HG03159 (cell line): ENCODE data around the gene ZCCHC10.

Source experiments
- ATAC-seq: cut with Tn5 transposase; IDR thresholded peaks from one replicate; pipeline ENCODE4 v1.9.1; 2021; ENCODE audit warnings: mild to moderate bottlenecking, moderate library complexity; ENCODE audit not compliant: unreplicated experiment

Gene ZCCHC10

DNA sequence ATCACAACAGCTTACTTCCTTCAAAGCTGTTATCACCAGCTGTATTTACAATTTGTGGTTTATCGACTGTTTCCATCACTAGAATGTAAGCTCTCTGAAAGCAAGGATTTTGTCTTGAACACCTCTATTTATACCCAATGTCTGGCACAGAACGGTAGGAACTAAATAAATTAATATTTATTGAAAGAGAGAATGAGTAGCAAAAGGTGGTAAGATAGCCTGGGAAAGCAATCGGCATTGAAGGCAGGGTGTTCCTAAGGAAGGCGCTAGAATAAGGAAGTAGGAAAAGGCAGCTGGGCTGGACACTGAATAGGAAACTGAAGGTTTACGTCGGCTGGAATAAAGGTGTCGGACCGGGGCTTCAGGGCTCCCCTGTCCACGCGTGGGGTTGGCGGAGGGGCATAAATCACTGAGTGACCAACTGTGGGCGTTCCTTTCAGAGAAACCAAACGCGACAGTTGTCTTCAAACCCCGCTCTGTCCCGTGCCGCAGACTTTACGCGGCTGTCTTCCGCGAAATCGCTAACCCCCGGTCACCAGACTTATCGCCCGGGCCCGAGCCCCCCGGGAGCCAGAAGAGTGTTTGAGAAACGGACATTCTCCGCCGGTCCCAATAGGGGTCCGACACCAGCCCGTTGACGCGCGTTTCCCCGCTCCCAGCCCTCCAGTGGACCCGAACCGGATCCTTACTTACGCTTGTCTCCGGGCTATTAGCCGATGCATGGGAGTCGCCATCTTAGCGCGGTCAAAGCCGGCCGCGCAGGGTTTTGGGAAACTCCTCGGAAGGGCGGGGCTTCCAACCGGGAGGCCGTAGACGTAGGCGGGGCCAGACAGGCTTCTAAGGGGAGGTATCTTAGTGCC, at the start of gene ZCCHC10:
Gene ZCCHC10, minus strand, starts transcription at position 746 of the 860 bp plus-strand sequence. Its CDS starts 12 bp downstream, at position 734.
- ATAC-seq = peak; percentile 94

DNA sequence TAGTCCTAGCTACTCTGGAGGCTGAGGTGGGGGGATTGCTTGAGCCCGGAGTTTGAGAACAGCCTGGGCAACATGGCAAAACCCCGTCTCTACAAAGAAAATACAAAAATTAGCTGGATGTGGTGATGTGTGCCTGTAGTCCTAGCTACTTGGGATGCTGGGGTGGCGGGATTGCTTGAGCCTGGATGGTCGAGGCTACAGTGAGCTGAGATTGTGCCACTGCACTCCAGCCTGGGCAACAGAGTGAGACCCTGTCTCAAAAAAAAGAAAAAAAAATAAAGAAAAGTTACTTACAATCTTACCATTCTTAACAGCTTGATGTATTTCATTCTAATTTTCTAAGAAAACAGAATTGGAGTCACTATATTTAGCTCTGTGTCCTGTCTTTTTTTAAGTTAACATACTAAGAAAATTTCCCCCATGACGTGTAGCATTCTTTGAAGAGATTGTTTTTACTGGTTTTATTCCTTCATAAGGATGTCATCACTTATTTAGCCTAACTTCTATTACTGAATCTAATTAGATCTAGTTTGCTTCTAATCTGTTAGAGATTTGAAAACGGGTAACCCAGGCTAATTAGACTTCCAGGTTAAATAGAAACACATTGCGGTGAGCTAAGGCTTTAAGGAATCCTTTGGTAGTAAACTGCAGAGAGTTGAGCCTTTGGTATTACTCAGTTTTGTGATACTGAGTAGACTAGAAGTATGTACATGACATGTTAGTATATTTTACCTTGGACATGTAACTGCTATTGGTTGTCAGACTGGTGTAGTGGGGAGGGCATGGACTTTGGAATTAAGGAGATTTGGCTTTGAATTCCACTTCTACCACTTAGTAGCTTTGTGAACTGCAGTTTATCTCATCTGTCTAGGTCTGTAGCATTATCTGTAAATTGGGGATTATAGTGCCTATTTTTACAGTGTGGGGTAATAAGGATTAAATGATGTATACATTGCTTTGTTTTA, 49.5 kb upstream of the ZCCHC10 start:
- no peak for ATAC-seq

DNA sequence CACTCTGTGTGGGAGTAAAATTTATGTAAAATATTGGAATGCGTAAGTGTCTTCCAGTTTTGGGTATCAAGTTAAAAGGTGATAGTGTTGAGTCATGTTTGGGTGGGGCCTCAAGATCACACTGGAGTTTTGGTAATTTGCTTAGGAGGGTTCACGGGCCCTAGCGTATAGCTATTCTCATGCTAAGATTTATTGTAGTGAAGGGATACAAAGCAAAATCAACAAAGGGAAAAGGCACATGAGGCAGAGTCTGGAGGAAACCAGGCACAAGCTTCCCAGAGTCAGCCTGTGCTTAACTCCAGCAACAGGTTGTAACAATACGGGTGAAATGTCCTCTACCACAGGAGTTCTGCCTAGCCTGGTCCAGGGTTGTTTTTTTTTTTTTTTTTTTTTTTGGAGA, 45.7 kb upstream of the ZCCHC10 start:
- ATAC-seq = no peak

DNA sequence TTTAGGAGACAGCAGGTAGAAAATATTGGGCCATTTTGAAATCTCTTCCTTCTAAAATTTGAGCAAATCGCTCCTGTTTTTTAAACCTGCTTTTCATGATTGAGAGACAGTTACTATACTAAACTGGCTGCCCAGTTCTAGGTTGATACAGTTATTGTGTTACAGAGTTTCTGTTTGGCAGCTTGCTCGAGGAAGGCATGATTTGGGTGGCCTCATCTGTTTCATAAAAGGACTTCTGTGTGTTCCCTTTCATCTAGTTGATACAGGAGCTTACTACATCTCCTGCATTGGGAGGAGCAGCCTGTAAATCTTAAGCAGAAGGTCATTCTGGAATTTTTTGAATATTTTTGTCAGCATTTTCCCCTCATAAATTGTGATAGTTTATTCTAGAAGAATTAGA, 39.7 kb upstream of the ZCCHC10 start:
- no peak for ATAC-seq

DNA sequence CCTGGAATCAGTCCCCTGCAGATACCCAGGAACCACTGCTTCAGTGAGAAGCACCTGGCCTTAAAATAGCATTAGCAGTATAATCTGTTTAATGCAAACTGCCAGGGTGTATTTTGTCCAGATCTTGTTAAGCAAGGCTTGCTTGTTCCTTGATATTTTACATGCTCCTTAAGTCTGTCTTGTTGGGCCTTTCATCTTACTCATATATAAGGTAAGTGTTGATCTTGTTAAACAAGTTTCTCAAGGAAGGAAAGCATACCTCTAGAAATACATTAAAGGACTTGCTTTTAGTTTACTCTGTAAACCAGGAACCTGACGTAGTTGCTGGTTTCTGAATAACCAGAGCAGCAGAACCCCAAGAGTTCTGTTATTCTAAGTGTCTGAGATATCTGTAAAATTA, 39.1 kb upstream of the ZCCHC10 start:
- no peak for ATAC-seq

DNA sequence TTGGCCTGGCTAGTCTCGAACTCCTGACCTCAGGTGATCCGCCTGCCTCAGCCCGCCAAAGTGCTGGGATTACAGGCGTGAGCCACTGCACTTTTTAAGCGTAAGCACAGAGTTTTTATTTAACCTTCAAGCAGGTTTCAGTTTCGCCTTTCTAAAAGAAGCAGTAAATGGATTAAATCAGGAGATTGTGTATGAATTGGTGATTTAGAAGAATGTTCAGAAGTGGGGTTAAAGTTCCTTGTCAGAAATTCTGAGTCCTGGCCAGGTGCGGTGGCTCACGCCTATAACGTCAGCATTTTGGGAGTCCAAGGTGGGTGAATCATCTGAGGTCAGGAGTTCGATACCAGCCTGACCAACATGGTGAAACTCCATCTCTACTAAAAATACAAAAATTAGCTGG, 37.6 kb upstream of the ZCCHC10 start:
- no peak for ATAC-seq

DNA sequence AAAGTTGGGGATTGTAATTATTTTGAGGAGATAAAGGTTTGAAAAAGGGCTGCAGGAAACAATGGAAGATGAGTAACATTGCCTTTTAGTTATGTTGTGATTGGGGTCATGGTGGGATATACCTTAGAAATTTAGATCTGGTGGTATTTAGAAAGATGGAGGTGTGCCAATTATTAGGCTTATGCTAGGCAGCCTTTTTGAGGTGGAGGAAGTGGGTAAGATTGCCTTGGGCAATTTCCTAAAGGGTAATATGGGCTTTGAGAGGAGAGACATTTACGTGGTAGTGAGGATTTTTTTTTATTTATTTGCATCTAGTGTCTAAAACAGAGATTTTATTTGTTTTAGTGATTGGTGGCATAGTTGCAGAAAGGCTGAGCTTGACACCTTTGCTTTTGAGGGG, 35.9 kb upstream of the ZCCHC10 start:
- ATAC-seq = no peak

DNA sequence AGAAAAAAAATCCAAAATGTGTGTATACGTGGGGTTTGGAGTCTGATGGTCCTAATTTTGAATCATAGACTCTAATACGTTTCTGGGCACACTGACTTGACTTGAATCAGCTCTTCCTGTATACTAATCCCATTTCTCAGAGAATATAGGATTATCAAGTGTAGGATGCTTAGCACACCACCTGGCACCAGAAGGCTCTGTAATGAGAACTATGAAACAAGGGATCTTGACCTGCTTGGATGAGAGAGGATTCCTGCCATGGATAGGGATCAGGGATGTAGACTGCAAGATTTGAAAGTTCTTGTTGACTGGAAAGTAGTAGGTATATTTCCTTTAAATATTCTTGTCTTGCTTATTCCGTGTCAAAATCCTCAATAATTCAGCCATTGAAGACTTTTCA, 33.3 kb upstream of the ZCCHC10 start:
- ATAC-seq = no peak

DNA sequence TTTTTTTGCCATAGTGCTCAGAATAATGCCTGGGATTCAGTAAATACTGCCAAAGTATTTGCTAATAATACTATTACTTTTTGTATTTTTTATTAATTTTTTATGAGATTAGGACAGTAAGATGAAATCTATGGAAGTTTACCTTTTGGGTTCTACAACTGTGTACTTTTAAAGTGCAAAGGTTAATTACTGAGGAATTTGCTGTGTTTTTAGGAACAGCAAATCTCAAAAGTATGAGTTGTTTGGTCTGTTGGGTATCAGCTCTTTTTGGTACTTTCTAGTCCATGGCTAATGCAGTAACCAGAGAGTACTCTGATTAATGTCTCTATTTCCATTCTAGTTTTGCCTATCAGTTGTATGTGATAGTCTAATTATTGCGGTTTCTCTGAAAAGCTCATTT, 30.5 kb upstream of the ZCCHC10 start:
- ATAC-seq = no peak

DNA sequence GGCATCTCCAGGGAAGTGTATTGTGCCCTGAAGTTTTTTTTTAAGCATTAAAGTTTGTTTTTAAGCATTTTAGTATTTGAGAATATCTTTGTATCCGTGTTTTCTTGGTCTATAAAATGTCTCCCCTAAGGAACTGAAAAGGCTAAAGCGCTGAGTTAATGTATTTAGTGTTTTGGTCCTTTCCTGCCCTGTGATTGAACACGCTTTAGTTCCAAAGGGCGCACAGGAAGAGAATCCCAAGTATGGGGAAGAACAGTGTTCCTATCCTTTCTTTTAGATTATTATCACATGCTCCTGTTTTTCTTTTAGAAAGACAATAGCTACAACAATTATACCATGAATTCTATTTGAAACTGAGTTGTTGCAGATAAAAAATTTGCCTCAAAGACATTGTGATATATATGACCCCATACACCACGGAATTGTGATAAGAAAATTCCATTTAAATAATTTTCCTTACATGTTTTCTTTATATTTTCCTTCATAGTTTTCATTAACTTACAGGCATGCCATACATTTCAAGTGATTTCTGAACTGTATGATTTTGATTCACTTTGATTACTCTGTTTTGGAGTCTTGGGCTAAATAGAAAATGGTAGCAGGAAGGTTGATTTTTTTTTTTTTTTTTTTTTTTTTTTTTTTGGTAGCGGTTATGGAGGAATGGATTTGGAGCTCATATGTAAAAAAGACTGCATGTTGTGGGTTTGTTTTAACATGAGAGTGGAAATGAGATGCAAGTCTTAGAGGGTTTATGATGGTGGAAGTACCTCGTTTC, 28.5 kb upstream of the ZCCHC10 start:
- no peak for ATAC-seq

DNA sequence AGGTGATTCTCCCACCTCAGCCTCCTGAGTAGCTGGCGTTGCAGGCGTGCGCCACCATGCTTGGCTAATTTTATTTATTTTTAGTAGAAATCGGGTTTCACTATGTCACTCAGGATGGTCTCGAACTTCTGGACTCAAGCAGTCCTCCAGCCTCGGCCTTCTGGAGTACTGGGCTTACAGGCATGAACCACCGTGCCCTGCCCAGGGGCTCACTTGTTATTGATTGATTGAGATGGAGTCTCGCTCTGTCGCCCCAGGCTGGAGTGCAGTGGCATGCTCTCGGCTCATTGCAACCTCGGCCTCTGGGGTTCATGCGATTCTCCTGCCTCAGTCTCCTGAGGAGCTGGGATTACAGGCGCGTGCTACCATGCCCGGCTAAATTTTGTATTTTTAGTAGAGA, 27.1 kb upstream of the ZCCHC10 start:
- no peak for ATAC-seq

DNA sequence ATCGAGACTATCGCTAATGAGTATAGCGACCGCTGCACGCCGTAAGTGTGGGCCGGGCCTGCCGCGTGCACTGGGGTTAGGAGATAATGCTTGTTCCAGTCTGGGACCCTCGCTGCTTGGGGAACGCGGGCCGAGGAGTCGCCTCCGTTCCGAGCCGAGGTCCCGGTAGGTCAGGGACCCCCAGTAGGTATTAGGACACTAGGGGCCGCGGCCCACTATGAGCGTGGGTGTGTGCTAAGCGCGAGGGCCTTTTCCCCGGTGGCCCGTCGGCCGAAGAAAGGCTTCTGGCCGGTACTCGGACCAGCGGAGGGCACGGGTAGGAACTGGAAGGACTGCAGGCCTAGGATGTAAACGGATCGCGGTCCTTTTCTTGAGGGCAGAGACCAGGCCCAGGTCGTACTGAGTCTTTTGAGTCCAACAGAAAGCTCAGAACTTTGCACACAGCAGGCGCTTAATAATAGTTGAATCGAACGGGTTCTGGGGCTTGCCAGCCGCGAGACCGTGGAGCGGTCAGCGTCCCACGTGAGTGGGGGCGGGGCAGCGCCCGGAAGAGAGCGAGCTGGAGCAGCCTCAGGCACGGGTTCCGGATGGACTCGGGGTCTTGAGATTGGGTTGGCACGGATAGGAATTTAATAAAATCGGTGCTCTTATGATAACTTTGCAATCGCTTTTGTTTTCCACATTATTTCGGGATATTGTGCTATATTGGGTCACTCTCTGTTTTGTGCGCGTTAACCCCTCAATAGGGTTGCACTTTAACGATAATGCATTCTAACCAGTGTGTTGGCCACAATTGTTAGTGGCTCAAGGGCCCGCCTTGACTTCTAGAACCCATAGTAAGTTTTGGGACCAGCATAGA, 26.2 kb upstream of the ZCCHC10 start:
- peak; percentile 29 for ATAC-seq

DNA sequence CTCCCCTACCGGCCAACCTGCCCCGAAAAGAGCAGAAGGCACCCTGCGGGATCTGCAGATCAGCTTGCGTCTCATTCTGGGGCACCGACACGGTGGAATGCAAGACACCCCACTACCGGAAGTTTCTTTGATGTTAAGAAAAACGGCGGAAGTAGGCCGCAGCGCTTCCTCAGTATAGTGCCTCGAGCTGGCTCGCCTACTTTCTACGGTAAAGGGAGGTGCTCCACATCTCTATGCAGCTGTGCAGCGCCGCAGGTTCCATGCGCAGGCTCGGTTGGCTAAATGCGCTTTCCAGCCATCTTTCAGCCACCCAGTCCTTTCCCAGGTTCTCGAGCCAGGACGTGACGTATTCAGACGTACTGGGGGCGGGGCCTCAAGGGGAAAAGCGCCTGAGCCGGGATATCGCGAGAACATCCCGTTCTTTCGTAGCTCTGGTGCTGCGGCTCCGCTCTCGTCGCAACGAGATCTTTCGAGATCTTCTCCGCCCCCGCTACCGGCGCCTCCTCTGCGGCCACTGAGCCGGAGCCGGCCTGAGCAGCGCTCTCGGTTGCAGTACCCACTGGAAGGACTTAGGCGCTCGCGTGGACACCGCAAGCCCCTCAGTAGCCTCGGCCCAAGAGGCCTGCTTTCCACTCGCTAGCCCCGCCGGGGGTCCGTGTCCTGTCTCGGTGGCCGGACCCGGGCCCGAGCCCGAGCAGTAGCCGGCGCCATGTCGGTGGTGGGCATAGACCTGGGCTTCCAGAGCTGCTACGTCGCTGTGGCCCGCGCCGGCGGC, 25.4 kb upstream of the ZCCHC10 start, which contains the start of gene HSPA4:
Gene HSPA4, plus strand, starts transcription at position 472 of the 775 bp plus-strand sequence. Its CDS starts 238 bp downstream, at position 710.
- peak; percentile 76 for ATAC-seq

DNA sequence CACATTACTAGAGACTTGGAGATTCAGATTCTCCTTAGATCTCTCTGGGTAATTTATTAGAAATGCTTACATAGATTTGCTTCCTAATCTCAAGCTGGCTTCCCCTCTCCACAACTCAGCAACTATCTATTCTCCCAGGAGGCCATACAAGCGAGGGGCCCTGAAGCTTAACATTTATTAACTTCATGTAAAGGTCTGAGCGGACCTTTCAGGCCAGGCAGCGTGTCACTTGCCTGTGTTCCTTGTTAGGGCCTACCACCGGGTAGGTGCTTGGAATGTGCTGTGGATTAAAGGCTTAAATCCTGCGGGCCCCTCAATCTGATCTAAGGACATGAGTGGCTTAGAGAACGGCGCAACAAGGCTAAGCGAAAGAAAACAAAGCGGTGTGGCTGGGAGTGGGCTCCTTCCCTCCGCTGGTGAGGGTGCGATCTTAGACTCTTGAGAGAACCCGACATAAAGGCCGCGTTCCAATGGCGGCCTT, 24.8 kb upstream of the ZCCHC10 start:
- ATAC-seq = no peak

DNA sequence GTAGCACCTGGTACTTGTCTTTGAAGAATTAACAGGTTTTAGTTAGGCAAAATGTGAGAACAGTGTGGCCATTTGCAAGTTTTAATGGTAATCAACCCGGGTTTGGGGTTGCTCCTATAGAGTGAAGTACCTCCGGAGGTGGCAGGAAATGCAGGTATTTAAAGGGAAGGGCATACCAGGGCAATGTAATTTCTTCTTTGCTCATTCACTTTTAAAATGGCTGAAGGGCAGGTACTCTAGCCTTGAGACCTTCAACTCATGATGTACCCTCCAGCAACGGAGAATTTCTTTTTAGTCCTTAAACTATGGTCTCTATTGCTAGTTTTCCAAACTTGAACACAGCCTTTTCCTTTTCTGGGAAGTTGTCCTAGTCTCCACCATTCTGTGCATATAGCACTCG, 24.2 kb upstream of the ZCCHC10 start:
- no peak for ATAC-seq

DNA sequence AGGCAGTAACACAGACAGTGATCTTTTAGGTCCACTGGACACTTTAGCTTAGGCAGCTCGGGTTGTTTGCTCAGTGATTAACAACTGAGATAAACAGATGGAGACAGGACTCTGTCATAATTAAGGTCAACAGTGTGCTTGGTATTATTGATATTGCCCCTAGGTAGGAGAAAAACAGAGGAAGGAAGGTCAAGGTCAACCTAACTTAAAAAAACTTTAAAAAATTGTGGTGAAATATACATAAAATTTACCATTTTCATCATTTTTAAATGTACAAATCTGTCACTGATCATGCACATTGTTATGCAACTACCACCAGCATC, 23.3 kb upstream of the ZCCHC10 start:
- ATAC-seq = no peak

DNA sequence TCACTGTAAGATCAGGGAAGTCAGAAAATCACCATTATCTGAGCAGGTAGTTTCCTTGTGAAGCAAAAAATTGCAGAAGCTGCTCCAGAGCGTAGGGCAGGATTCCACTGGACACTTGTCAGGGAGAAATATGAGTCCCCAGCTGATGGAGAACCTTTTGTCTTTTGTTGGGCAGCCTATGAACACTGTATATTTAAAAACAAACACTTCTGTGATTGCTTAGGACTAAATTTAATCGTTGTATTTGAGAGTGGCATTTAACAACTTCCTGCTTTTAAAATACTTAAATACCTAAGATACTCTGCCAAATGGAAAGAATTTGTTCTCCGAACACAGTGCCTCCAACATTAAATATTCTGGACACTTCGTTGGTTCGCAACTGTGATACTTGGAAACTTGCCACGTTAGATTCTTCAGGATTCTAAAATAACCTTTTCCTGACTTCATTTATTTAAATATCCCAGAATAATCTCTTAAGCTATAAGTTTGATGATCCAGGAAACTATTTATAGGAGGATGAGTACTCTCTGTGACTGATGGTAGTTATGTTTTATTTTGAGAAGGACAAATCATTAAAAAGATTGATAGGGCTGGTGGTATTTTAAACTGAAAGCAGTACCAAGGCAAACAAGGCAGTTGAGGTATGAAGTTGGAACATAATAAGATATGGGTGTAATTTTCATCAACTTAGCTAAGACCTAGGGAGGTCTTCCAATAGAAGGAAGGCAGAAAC, 22.8 kb upstream of the ZCCHC10 start:
- no peak for ATAC-seq

DNA sequence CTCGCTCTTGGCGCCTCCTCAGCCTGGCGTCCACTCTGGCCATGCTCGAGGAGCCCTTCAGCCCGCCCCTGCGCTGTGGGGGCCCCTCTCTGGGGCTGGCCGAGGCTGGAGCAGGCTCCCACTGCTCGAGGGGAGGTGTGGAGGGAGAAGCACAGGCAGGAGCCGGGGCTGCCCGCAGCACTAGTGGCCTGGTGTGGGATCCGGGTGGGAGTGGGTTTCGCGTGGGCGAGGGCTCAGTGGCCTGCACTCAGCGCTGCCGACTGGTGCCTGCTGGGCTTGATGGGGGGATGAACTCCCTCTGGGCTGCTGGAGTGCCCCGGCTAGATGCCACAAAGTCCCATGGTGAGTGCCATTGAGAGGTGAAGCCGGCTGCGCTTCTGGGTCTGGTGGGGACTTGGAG, 21.1 kb upstream of the ZCCHC10 start:
- no peak for ATAC-seq
